SIG-M5 treated with dmso at 0.1 percent for 504 hours (cell line): ENCODE results near the gene LOXHD1.

Source experiments
- DNase-seq: peaks from one replicate; lab custom pipeline; 2025; ENCODE audit not compliant: unreplicated experiment; lab: John Stamatoyannopoulos, UW

The LOXHD1 gene

GRCh38 chr18:46581648-46582047 lies 75.4 kb downstream of the LOXHD1 start:
- DNase-seq = no peak

GRCh38 chr18:46578987-46579386 lies 78.0 kb downstream of the LOXHD1 start:
- DNase-seq = no peak

GRCh38 chr18:46577546-46577945 lies 79.5 kb downstream of the LOXHD1 start:
- DNase-seq = no peak

- no peak for DNase-seq
Measured at GRCh38 chr18:46575851-46576250, 81.2 kb downstream of the LOXHD1 start.

- no peak for DNase-seq
Measured at GRCh38 chr18:46574743-46575115, 82.3 kb downstream of the LOXHD1 start.

- no peak for DNase-seq
Measured at GRCh38 chr18:46574000-46574742, 82.8 kb downstream of the LOXHD1 start.

GRCh38 chr18:46573156-46573555 lies 83.9 kb downstream of the LOXHD1 start:
- no peak for DNase-seq

- no peak for DNase-seq
Measured at GRCh38 chr18:46571756-46572155, 85.3 kb downstream of the LOXHD1 start.

- DNase-seq = no peak
Measured at GRCh38 chr18:46570666-46571065, 86.4 kb downstream of the LOXHD1 start.

GRCh38 chr18:46570134-46570533 lies 86.9 kb downstream of the LOXHD1 start:
- DNase-seq = no peak

GRCh38 chr18:46569211-46569610 lies 87.8 kb downstream of the LOXHD1 start:
- DNase-seq = no peak

GRCh38 chr18:46567196-46567595 lies 89.8 kb downstream of the LOXHD1 start:
- no peak for DNase-seq

- DNase-seq = no peak
Measured at GRCh38 chr18:46566111-46566510, 90.9 kb downstream of the LOXHD1 start.

GRCh38 chr18:46565256-46565655 lies 91.8 kb downstream of the LOXHD1 start:
- DNase-seq = no peak

- no peak for DNase-seq
Measured at GRCh38 chr18:46563317-46563716, 93.7 kb downstream of the LOXHD1 start.

GRCh38 chr18:46562674-46563192 lies 94.3 kb downstream of the LOXHD1 start:
- DNase-seq = no peak

GRCh38 chr18:46560671-46561045 lies 96.4 kb downstream of the LOXHD1 start:
- no peak for DNase-seq

GRCh38 chr18:46559946-46560670 lies 96.9 kb downstream of the LOXHD1 start:
- no peak for DNase-seq

- no peak for DNase-seq
Measured at GRCh38 chr18:46559296-46559695, 97.7 kb downstream of the LOXHD1 start.

- DNase-seq = no peak
Measured at GRCh38 chr18:46556590-46557206, 100.3 kb downstream of the LOXHD1 start.

GRCh38 chr18:46555724-46556123 lies 101.3 kb downstream of the LOXHD1 start:
- DNase-seq = peak; percentile 6

GRCh38 chr18:46555213-46555612 lies 101.8 kb downstream of the LOXHD1 start:
- no peak for DNase-seq
